ENCODE data around the gene SLC24A3. TPM values are rescaled to one million over a fixed set of nuclear protein-coding genes. Genes with fewer than 3 reads are reported as not detected.

SLC24A3 gene
- total RNA-seq, 2 experiments from 2014 or later = not detected

GRCh38 chr20:19407196-19407595, 194.8 kb downstream of the SLC24A3 start:
- TF ChIP-seq CTCF (conservative IDR thresholded peaks at IDR 0.05; ENCODE audit: low read length) (no peak), EZH2phosphoT487 (IDR thresholded peaks at IDR 0.05; ENCODE audit: borderline replicate concordance, low read depth, low read length) (no peak)

GRCh38 chr20:19407736-19408135, 195.3 kb downstream of the SLC24A3 start:
- Histone ChIP-seq H3K4me2 (ENCODE audit: low read length) (no peak overlapping the region), H3K9me3 (ENCODE audit: low read length) (no peaks in the 10 kb centered on the region), H3K27ac (ENCODE audit: low read depth, low read length, poor library complexity, severe bottlenecking) (no peak overlapping the region), H3K9me2 (ENCODE audit: insufficient read depth, low read length) (no peaks in the 10 kb centered on the region; the same call in 1 of the 2 replicates), H4K20me1 (ENCODE audit: insufficient read depth, low read length) (no peaks in the 10 kb centered on the region), H3K4me1 (ENCODE audit: insufficient read depth, low read length, poor library complexity, severe bottlenecking) (no peaks in the 10 kb centered on the region), H3K4me3 (ENCODE audit: low read depth, low read length, poor library complexity, severe bottlenecking) (no peak overlapping the region), H2AFZ (ENCODE audit: low read length) (no peak overlapping the region), H3K79me2 (ENCODE audit: insufficient read depth, low read depth, low read length) (no peaks in the 10 kb centered on the region), H3K36me3 (ENCODE audit: insufficient read depth, low read length) (no peaks in the 10 kb centered on the region)
- no TSS peak for BruUV-seq (replicated peaks)
- TF ChIP-seq EZH2phosphoT487 (IDR thresholded peaks at IDR 0.05; ENCODE audit: borderline replicate concordance, low read depth, low read length) (no peak), CTCF (conservative IDR thresholded peaks at IDR 0.05; ENCODE audit: low read length) (no peak)
- DNase-seq (ENCODE audit: low spot score) = no peak
- intact Hi-C loops (cut with micrococcal nuclease; ENCODE audit: unreplicated experiment) = no loop called here
- ChIA-PET POLR2A (no interaction called here), CTCF (ENCODE audit: unreplicated experiment) (no interaction called here)

More at GRCh38 chr20:19407196-19407595, 194.8 kb downstream of the SLC24A3 start:
- Histone ChIP-seq H3K9me3 (ENCODE audit: low read length) (no peaks in the 10 kb centered on the region), H3K36me3 (ENCODE audit: insufficient read depth, low read length) (no peaks in the 10 kb centered on the region), H3K4me1 (ENCODE audit: insufficient read depth, low read length, poor library complexity, severe bottlenecking) (no peaks in the 10 kb centered on the region), H4K20me1 (ENCODE audit: insufficient read depth, low read length) (no peaks in the 10 kb centered on the region), H3K4me3 (ENCODE audit: low read depth, low read length, poor library complexity, severe bottlenecking) (no peak overlapping the region), H2AFZ (ENCODE audit: low read length) (no peak overlapping the region), H3K79me2 (ENCODE audit: insufficient read depth, low read depth, low read length) (no peaks in the 10 kb centered on the region), H3K4me2 (ENCODE audit: low read length) (no peak overlapping the region), H3K27ac (ENCODE audit: low read depth, low read length, poor library complexity, severe bottlenecking) (no peak overlapping the region), H3K9me2 (ENCODE audit: insufficient read depth, low read length) (no peaks in the 10 kb centered on the region; the same call in 1 of the 2 replicates)
- ChIA-PET CTCF (ENCODE audit: unreplicated experiment) (no interaction called here), POLR2A (no interaction called here)
- intact Hi-C loops (cut with micrococcal nuclease; ENCODE audit: unreplicated experiment) = no loop called here
- DNase-seq (ENCODE audit: low spot score) = no peak
- no TSS peak for BruUV-seq (replicated peaks)

DNA sequence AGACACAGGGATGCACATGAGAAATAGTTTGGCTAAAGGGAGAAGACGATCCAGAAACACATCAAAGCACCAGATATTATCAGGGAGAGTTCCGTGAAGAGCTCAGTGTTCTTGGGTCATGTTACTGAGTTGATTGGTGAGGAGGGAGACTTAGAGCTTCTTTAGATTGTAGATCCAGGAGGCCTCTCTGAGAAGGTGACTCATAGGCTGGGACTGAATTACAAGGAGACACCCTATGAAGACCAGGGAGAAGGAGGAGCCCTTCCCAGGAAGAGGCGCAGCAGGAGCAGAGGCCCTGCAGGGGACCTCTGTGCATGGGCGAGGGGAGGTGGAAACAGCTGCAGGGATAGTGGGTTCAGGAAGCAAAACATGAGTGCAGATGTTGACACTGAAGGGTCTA, 196.5 kb downstream of the SLC24A3 start:
- POLR2A ChIA-PET = no interaction called here
- no peak for TF ChIP-seq CTCF (conservative IDR thresholded peaks at IDR 0.05; ENCODE audit: low read length)
- no peak for TF ChIP-seq EZH2phosphoT487 (IDR thresholded peaks at IDR 0.05; ENCODE audit: borderline replicate concordance, low read depth, low read length)
- Histone ChIP-seq H3K79me2 (ENCODE audit: insufficient read depth, low read depth, low read length) (no peaks in the 10 kb centered on the region), H3K9me3 (ENCODE audit: low read length) (no peaks in the 10 kb centered on the region), H3K27ac (ENCODE audit: low read depth, low read length, poor library complexity, severe bottlenecking) (no peak overlapping the region), H2AFZ (ENCODE audit: low read length) (no peak overlapping the region), H3K36me3 (ENCODE audit: insufficient read depth, low read length) (no peaks in the 10 kb centered on the region), H3K4me1 (ENCODE audit: insufficient read depth, low read length, poor library complexity, severe bottlenecking) (no peaks in the 10 kb centered on the region), H4K20me1 (ENCODE audit: insufficient read depth, low read length) (no peaks in the 10 kb centered on the region), H3K4me3 (ENCODE audit: low read depth, low read length, poor library complexity, severe bottlenecking) (no peak overlapping the region), H3K9me2 (ENCODE audit: insufficient read depth, low read length) (no peaks in the 10 kb centered on the region), H3K4me2 (ENCODE audit: low read length) (no peak overlapping the region)
- no TSS peak for BruUV-seq (replicated peaks)
- intact Hi-C loops (cut with micrococcal nuclease; ENCODE audit: unreplicated experiment) = no loop called here
- CTCF ChIA-PET (ENCODE audit: unreplicated experiment) = no interaction called here
- DNase-seq (ENCODE audit: low spot score) = no peak

All from OCI-LY7 (cell line).